GM23338 (cell line): ENCODE measurements around the gene FSIP1. TPM values are rescaled to one million over a fixed set of nuclear protein-coding genes. Genes with fewer than 3 reads are reported as not detected.

Experiments
- ATAC-seq: fragments of 200-7000 bp; cut with Tn5 transposase; 3 replicates; pipeline ENCODE4 v1.9.1; 2020
- DNase-seq: peaks from one replicate; pipeline ENCODE4 v3.0.0-alpha.2; 2015; ENCODE audit warnings: low spot score
- H2AFZ ChIP-seq: fragments of 200-600 bp; sonication (generic); 2 replicates; pipeline ENCODE4 v1.8.0; 2016; ENCODE audit warnings: antibody characterized with exemption, mild to moderate bottlenecking, moderate library complexity
- H3F3A ChIP-seq: fragments of 200-600 bp; sonication (generic); replicated peaks from 2 replicates; pipeline ENCODE4 v1.8.0; 2017; ENCODE audit warnings: antibody characterized with exemption, mixed run types, low read depth
- H3K27ac ChIP-seq: fragments of 200-600 bp; sonication (generic); 2 replicates; pipeline ENCODE4 v1.6.1; 2016; ENCODE audit warnings: low read depth
- H3K27me3 ChIP-seq: fragments of 200-600 bp; sonication (generic); 2 replicates; pipeline ENCODE4 v1.8.0; 2016; ENCODE audit warnings: mild to moderate bottlenecking, mixed run types, moderate library complexity; ENCODE audit not compliant: insufficient read depth
- H3K36me3 ChIP-seq: fragments of 200-600 bp; sonication (generic); 2 replicates; pipeline ENCODE4 v1.8.0; 2016; ENCODE audit warnings: mild to moderate bottlenecking; ENCODE audit not compliant: insufficient read depth
- H3K4me1 ChIP-seq: fragments of 200-600 bp; sonication (generic); 2 replicates; pipeline ENCODE4 v1.8.0; 2016; ENCODE audit warnings: mild to moderate bottlenecking, moderate library complexity; ENCODE audit not compliant: insufficient read depth
- H3K4me2 ChIP-seq: fragments of 200-600 bp; sonication (generic); 2 replicates; pipeline ENCODE4 v1.7.1; 2017; ENCODE audit warnings: mixed run types
- H3K4me3 ChIP-seq: fragments of 200-600 bp; sonication (generic); 2 replicates; pipeline ENCODE4 v1.6.1; 2016; ENCODE audit warnings: mixed run types
- H3K79me2 ChIP-seq: fragments of 200-600 bp; sonication (generic); replicated peaks from 2 replicates; pipeline ENCODE4 v1.8.0; 2017; ENCODE audit warnings: mild to moderate bottlenecking; ENCODE audit not compliant: insufficient read depth
- H3K9me2 ChIP-seq: fragments of 200-600 bp; sonication (generic); 2 replicates; pipeline ENCODE4 v1.8.0; 2017; ENCODE audit not compliant: insufficient read depth
- H4K20me1 ChIP-seq: fragments of 200-600 bp; sonication (generic); replicated peaks from 2 replicates; pipeline ENCODE4 v1.8.0; 2017; ENCODE audit warnings: mild to moderate bottlenecking; ENCODE audit not compliant: insufficient read depth
- H3K27ac Mint-ChIP-seq: 2 replicates; pipeline ENCODE4 v1.8.0; 2020; ENCODE audit warnings: inconsistent platforms, mild to moderate bottlenecking, moderate library complexity, mixed read lengths
- H3K27me3 Mint-ChIP-seq: 3 replicates; pipeline ENCODE4 v1.8.0; 2022; ENCODE audit warnings: low read depth, mild to moderate bottlenecking, moderate library complexity, mixed read lengths, inconsistent platforms; ENCODE audit not compliant: insufficient read depth, poor library complexity
- H3K36me3 Mint-ChIP-seq: 3 replicates; pipeline ENCODE4 v1.8.0; 2021; ENCODE audit warnings: low read depth, mild to moderate bottlenecking, inconsistent platforms, moderate library complexity, mixed read lengths
- H3K4me1 Mint-ChIP-seq: 3 replicates; pipeline ENCODE4 v1.8.0; 2020; ENCODE audit warnings: mild to moderate bottlenecking, inconsistent platforms, mixed read lengths
- H3K4me3 Mint-ChIP-seq: 3 replicates; pipeline ENCODE4 v1.8.0; 2021; ENCODE audit warnings: moderate library complexity, mild to moderate bottlenecking, inconsistent platforms, mixed read lengths
- H3K9me3 Mint-ChIP-seq: 3 replicates; pipeline ENCODE4 v1.8.0; 2020; ENCODE audit warnings: moderate library complexity, mild to moderate bottlenecking, inconsistent platforms, mixed read lengths
- POLR2AphosphoS5 ChIP-seq: IDR thresholded peaks from 2 replicates; pipeline ENCODE4 v1.6.1; 2016; ENCODE audit warnings: antibody characterized with exemption, low read depth
- ZNF462 ChIP-seq: fragments of 250-450 bp; sonication (Bioruptor Pico); IDR thresholded peaks from 2 replicates; pipeline ENCODE4 v1.5.0; 2020; ENCODE audit warnings: mild to moderate bottlenecking, moderate library complexity
- polyA plus RNA-seq: library from polyadenylated mRNA; unstranded; fragments of >200 nt; fragmentation: Nextera tagmentation; extraction: Ambion mirVana; gene quantifications from 2 replicates; pipeline ENCODE4 v1.2.1, GENCODE V29; 2016
- total RNA-seq: library from RNA; depleted of rRNA; stranded (reverse); fragments of >200 nt; shearing (Covaris generic); gene quantifications from 2 replicates; pipeline ENCODE4 v1.2.3, GENCODE V29; 2014

Gene FSIP1
- total and polyA plus RNA-seq, 2 experiments from 2014 or later: 0.92 to 2.1 TPM

DNA sequence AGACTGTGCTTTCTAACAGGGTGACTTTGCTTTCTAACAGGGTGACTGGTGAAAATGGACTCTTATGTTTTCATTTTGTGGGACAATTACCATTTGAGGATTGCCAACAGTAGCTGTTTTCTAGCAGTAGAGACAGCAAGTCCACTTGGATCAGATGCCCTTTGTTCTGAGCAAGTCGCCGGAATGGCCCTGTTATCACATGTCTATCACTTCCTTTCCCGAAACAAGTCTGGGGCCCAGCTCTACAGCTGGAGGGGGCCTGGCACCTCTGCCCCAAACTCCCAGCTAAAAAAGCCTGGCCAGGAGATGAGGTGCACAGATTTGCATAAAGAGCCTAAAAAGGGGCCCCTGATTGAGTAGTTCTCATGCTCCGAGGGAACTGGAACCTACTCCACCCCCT is 157.2 kb downstream of the FSIP1 start:
- H3K27me3 Mint-ChIP-seq: peaks cover 5% of the 10 kb centered on the region
- ATAC-seq: no peak

More for the DNA sequence above, 157.2 kb downstream of the FSIP1 start:
- H4K20me1 ChIP-seq: no peaks in the 10 kb centered on the region
- H3K4me3 ChIP-seq: no peak overlapping the region
- no peak for DNase-seq
- H3K4me1 ChIP-seq: no peaks in the 10 kb centered on the region
- peak overlapping the region; percentile 38; the same call in 1 of the 2 replicates for H2AFZ ChIP-seq
- no peaks in the 10 kb centered on the region for H3K79me2 ChIP-seq
- H3K4me3 Mint-ChIP-seq: no peak overlapping the region
- H3K27ac Mint-ChIP-seq: no peak overlapping the region
- H3K36me3 Mint-ChIP-seq: no peaks in the 10 kb centered on the region
- H3K4me2 ChIP-seq: no peak overlapping the region
- H3K36me3 ChIP-seq: no peaks in the 10 kb centered on the region
- 0 out of 2 replicates have a peak, but pooled peaks cover 5% of the 10 kb centered on the region for H3K9me2 ChIP-seq
- no peaks in the 10 kb centered on the region for H3K27me3 ChIP-seq
- no peaks in the 10 kb centered on the region; the same call in 2 of the 3 replicates for H3K4me1 Mint-ChIP-seq
- no peaks in the 10 kb centered on the region for H3F3A ChIP-seq
- no peaks in the 10 kb centered on the region for H3K9me3 Mint-ChIP-seq
- no peak for TF ChIP-seq ZNF462 (CRISPR knock-in tag)
- TF ChIP-seq POLR2AphosphoS5: no peak
- no peak overlapping the region for H3K27ac ChIP-seq
